CD4-positive, alpha-beta memory T cell (primary cell): ENCODE data around the gene GDAP2. TPM values are rescaled to one million over a fixed set of nuclear protein-coding genes. Genes with fewer than 3 reads are reported as not detected.
A peak's percentile ranks its signal among the peaks of the same experiment; 100 is the strongest.

Experiments
- CTCF ChIA-PET: fragments of 350-600 bp; sonication (Branson Sonifier 250); formaldehyde crosslinking; loops from one replicate; lab custom pipeline; 2021; ENCODE audit warnings: inconsistent platforms; ENCODE audit not compliant: partially characterized antibody; lab: Charles Lee
- POLR2A ChIA-PET: fragments of 350-600 bp; sonication (Branson Sonifier 250); formaldehyde crosslinking; loops from one replicate; lab custom pipeline; 2021; ENCODE audit not compliant: partially characterized antibody; lab: Charles Lee
- DNase-seq, 5 donors: peaks; one replicate each; pipeline versions ENCODE4 v3.0.0 to v3.0.0-alpha.2; 2020 to 2022; ENCODE audit warnings: mixed read lengths in 1 of 5
- H3K27ac ChIP-seq: one replicate; pipeline ENCODE4 v1.7.0; 2013; ENCODE audit warnings: low read depth, low read length
- H3K27me3 ChIP-seq: 2 replicates; pipeline ENCODE4 v1.7.0; 2013; ENCODE audit warnings: mild to moderate bottlenecking, low read length, moderate library complexity; ENCODE audit not compliant: insufficient read depth
- H3K36me3 ChIP-seq: 2 replicates; pipeline ENCODE4 v1.7.0; 2013; ENCODE audit warnings: mild to moderate bottlenecking, low read length, moderate library complexity; ENCODE audit not compliant: insufficient read depth
- H3K4me1 ChIP-seq: 2 replicates; pipeline ENCODE4 v1.7.0; 2013; ENCODE audit warnings: mild to moderate bottlenecking, low read length, moderate library complexity; ENCODE audit not compliant: insufficient read depth
- H3K4me3 ChIP-seq, 2 donors: one replicate each; pipeline ENCODE4 v1.7.0; 2013; ENCODE audit warnings: low read length in 2 of 2, mild to moderate bottlenecking in 1 of 2
- H3K9me3 ChIP-seq, 2 donors: one replicate each; pipeline ENCODE4 v1.7.0; 2013; ENCODE audit warnings: low read length in 2 of 2, control low read depth in 1 of 2; ENCODE audit not compliant: control insufficient read depth in 1 of 2
- H3K27ac Mint-ChIP-seq, 7 donors: one replicate each; pipeline ENCODE4 v1.8.0; 2020 to 2021; ENCODE audit warnings: mixed read lengths in 7 of 7, mild to moderate bottlenecking in 6 of 7, inconsistent platforms in 3 of 7, moderate library complexity in 3 of 7
- H3K27me3 Mint-ChIP-seq, 2 donors: one replicate each; pipeline ENCODE4 v1.8.0; 2020 to 2021; ENCODE audit warnings: mixed read lengths in 2 of 2
- H3K36me3 Mint-ChIP-seq, 2 donors: one replicate each; pipeline ENCODE4 v1.8.0; 2020 to 2021; ENCODE audit warnings: mixed read lengths in 2 of 2, inconsistent platforms in 1 of 2, mild to moderate bottlenecking in 1 of 2
- H3K4me1 Mint-ChIP-seq, 4 donors: one replicate each; pipeline ENCODE4 v1.8.0; 2020 to 2021; ENCODE audit warnings: mixed read lengths in 4 of 4, mild to moderate bottlenecking in 1 of 4
- H3K4me3 Mint-ChIP-seq, 8 donors: one replicate each; pipeline ENCODE4 v1.8.0; 2020 to 2021; ENCODE audit warnings: mixed read lengths in 8 of 8, mild to moderate bottlenecking in 7 of 8, moderate library complexity in 6 of 8, inconsistent platforms in 3 of 8
- H3K9me3 Mint-ChIP-seq, 8 donors: one replicate each; pipeline ENCODE4 v1.8.0; 2020 to 2021; ENCODE audit warnings: mixed read lengths in 8 of 8, mild to moderate bottlenecking in 5 of 8, inconsistent platforms in 3 of 8, moderate library complexity in 1 of 8
- intact Hi-C: fragments of 100-400 bp; cut with micrococcal nuclease; formaldehyde crosslinking; loops from one replicate; pipeline ENCODE4 v1.15.1; 2023
- polyA plus RNA-seq, 2 donors: library from polyadenylated mRNA; unstranded; fragments of 300-500 nt; fragmentation: Illumina TruSeq; gene quantifications; one replicate each; pipeline ENCODE4 v1.2.3, GENCODE V29; 2021
- total RNA-seq, 2 experiments: library from RNA; stranded (reverse); gene quantifications; one replicate each; pipeline ENCODE4 v1.2.3, GENCODE V29; 2021

Gene GDAP2
- total RNA-seq (10 to 100 TPM; 28.1 to 29.5 TPM), polyA plus RNA-seq (10 to 100 TPM in 1 of 2 donors, 1 to 10 TPM in 1; 5.6 to 12.1 TPM)

DNA sequence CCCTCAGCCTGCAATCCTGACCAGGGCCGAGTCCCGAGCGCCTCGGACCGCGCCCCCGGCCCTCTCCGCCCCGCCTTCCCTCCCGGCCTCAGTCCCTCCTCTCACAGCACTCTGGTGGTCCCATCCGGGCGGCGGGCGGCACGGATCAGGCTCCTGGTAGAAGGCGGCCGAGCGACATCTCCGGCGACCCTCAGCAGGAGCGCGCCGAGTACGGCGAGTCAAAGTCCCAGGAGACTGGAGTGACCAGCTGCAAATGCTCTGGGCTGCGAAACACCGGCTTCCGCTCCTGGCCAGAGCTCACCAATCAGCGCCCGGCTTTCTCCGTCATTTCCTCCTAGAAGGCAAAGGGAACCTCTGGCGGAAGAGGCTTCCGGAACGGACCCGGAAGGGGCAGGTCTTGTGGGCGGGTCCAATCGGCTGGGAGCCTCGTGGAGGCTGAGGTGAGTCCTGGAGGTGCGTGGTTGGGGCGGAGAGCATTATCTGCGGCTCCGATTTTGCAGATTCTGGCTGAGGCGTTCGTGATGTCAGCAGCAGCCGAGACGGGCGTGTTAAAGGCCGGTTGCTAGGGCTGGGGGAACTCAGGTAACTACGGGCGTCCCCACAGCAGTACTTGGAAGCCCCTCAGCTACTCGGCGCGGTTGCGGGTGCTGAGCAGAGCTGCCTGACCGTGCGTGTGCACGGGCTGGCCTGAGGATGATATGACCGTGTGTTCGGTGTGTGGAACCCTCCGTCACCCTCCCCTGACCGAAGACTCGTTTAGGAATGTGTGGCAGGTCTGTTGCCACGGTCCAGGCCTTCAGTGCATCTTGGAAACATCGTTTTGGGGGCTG is at the start of gene GDAP2, which contains the start of gene WDR3:
GDAP2 (minus strand) TSS at position 279 of the 830 bp plus-strand sequence. CDS start 9,264 bp downstream, outside the sequence.
WDR3 (plus strand) TSS at position 397 of the 830 bp plus-strand sequence. CDS start 3,581 bp downstream, outside the sequence.
- intact Hi-C loops = loop anchor here (1.0 to 5.0 kb wide), 3 partner anchors 325 to 1213 kb away; partner anchors contain the start of genes MAN1A2 and WARS2
- H3K4me1 Mint-ChIP-seq = peaks cover 39 to 63% (median 52%) of the 10 kb centered on the region in 4 donors
- H3K9me3 ChIP-seq = no peaks in the 10 kb centered on the region

DNA sequence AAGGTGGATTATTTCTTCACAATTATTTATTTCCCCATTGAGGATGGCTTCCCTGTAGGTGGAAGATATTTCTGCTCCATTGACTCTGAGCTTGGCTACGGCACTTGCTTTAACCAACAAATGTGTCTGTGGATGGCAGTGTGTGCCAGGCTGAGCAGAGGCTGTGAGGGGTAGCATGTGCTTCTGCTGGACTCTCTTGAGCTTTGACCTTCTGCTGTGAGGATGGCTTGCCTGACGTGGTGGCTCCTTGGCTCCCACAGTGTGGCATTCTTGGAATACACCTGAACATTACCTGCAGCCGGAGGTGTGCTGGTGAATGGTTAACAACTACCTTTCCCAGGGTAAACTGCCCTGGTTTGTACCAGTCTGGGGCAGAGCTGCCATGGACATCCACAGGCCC is 47.0 kb upstream of the GDAP2 start:
- Histone ChIP-seq H3K27ac (no peak overlapping the region), H3K4me3 (no peak overlapping the region), H3K4me1 (no peaks in the 10 kb centered on the region), H3K36me3 (no peaks in the 10 kb centered on the region), H3K9me3 (no peaks in the 10 kb centered on the region), H3K27me3 (no peaks in the 10 kb centered on the region)
- CTCF ChIA-PET = no interaction called here
- intact Hi-C loops = no loop called here
- no peak overlapping the region for H3K27ac Mint-ChIP-seq
- no peaks in the 10 kb centered on the region for H3K4me1 Mint-ChIP-seq
- POLR2A ChIA-PET = no interaction called here
- no peak overlapping the region for H3K4me3 Mint-ChIP-seq
- H3K27me3 Mint-ChIP-seq = peaks cover 0 to 5% of the 10 kb centered on the region in 2 donors
- H3K36me3 Mint-ChIP-seq = no peaks in the 10 kb centered on the region
- DNase-seq = no peak
- H3K9me3 Mint-ChIP-seq = no peaks in the 10 kb centered on the region

More for the DNA sequence above, at the start of gene GDAP2, which contains the start of gene WDR3:
- ChIA-PET CTCF (interaction anchor here (1.5 to 2.8 kb wide), 2 partner anchors 11 to 33 kb away, joined by 7 to 10 read pairs; no protein-coding TSS in a partner anchor), POLR2A (interaction anchor here (1.0 to 1.4 kb wide), 2 partner anchors 14 to 562 kb away, joined by 3 read pairs; partner anchors contain the start of gene MAN1A2)
- no peaks in the 10 kb centered on the region for H3K9me3 Mint-ChIP-seq
- H3K4me3 Mint-ChIP-seq = peak within 1 kb of the TSS; percentile 94 to 97 (median 96)
- peaks cover 12 to 34% of the 10 kb centered on the region in 2 donors for H3K36me3 Mint-ChIP-seq
- peak within 1 kb of the TSS; percentile 93 to 99 (median 97) for H3K27ac Mint-ChIP-seq
- peaks cover 4% of the 10 kb centered on the region for H3K36me3 ChIP-seq
- H3K4me1 ChIP-seq = peaks cover 41% of the 10 kb centered on the region
- no peaks in the 10 kb centered on the region for H3K27me3 ChIP-seq
- peak within 1 kb of the TSS; percentile 66 to 81 for H3K4me3 ChIP-seq
- no peaks in the 10 kb centered on the region for H3K27me3 Mint-ChIP-seq
- DNase-seq = peak; percentile 94 to 99 (median 97)
- H3K27ac ChIP-seq = peak within 1 kb of the TSS; percentile 89

GRCh38 chr1:117971777-117972176 is 42.4 kb upstream of the GDAP2 start:
- Mint-ChIP-seq H3K4me3 (no peak overlapping the region), H3K27me3 (peaks cover 0 to 5% of the 10 kb centered on the region in 2 donors), H3K36me3 (no peaks in the 10 kb centered on the region), H3K9me3 (no peaks in the 10 kb centered on the region), H3K4me1 (no peaks in the 10 kb centered on the region), H3K27ac (no peak overlapping the region)
- H3K36me3 ChIP-seq = no peaks in the 10 kb centered on the region
- no peak overlapping the region for H3K27ac ChIP-seq
- H3K9me3 ChIP-seq = no peaks in the 10 kb centered on the region
- ChIA-PET CTCF (no interaction called here), POLR2A (no interaction called here)
- DNase-seq = no peak
- intact Hi-C loops = no loop called here
- H3K27me3 ChIP-seq = no peaks in the 10 kb centered on the region
- H3K4me3 ChIP-seq = no peak overlapping the region
- H3K4me1 ChIP-seq = no peaks in the 10 kb centered on the region

DNA sequence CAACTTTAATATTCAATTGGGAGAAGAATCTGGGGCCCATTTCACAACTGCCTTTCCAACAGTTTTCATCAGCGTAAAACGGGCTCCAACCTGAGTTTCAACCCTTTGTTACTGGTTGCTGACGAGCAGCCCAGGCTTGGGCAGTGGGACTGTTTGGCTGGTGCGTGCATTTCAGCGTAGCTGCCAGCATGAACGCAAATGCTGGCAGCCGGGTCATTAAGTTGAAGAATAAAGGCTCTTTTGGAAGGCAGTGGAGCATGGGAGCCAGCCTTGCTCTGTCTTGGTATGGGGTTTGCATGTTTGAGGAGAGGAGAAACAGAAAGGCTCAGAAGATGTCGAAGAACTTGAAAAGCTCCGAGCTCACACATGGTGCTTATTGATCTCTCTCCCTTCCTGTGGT is 40.8 kb upstream of the GDAP2 start:
- intact Hi-C loops = no loop called here
- H3K4me1 ChIP-seq = no peaks in the 10 kb centered on the region
- DNase-seq = no peak
- H3K27me3 ChIP-seq = no peaks in the 10 kb centered on the region
- CTCF ChIA-PET = no interaction called here
- no peaks in the 10 kb centered on the region for H3K9me3 ChIP-seq
- H3K27ac Mint-ChIP-seq = no peak overlapping the region
- no peak overlapping the region for H3K4me3 Mint-ChIP-seq
- peaks cover 0 to 2% of the 10 kb centered on the region in 2 donors for H3K27me3 Mint-ChIP-seq
- POLR2A ChIA-PET = no interaction called here
- no peaks in the 10 kb centered on the region for H3K9me3 Mint-ChIP-seq
- H3K36me3 ChIP-seq = no peaks in the 10 kb centered on the region
- H3K36me3 Mint-ChIP-seq = peaks cover under 1 to 3% of the 10 kb centered on the region in 2 donors
- H3K4me1 Mint-ChIP-seq = no peaks in the 10 kb centered on the region
- H3K4me3 ChIP-seq = no peak overlapping the region
- H3K27ac ChIP-seq = no peak overlapping the region

DNA sequence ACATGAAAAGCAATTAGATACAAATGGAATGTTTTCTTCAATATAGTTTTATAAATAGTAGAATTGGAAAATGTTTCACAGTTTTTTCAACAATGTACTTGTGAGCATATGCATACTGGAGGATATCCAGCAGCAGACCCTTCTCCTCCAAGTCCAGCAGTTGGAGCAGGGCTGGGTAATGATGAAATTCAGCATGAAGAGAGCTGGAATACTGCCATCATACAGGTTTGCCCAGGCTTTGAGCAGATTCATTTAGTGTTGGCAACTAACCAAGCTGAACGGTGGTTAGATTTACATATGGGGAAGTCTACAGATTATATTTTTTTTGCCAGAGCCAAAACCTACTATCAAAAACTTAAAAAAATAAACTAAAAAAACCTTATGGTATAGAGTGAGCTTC is 38.5 kb upstream of the GDAP2 start:
- POLR2A ChIA-PET = no interaction called here
- CTCF ChIA-PET = no interaction called here
- no peak overlapping the region for H3K4me3 Mint-ChIP-seq

DNA sequence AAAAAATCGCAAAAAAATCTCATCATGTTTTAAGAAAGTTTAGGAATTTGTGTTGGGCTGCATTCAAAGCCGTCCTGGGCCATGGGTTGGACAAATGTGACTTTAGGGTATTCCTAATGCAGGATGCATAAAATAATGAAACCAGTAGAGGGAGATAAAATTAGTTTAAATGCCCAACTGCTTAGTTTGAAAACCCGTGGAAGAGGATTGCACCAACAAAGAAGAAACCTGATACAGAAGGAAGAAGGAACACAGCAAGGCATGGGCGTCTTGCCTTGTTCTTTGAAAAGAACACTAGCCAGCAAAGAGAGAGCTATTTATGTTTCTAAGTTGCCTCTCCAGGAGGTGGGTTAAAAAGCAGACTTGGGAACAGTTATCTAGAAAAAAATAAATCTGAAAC is 38.1 kb upstream of the GDAP2 start:
- CTCF ChIA-PET = no interaction called here
- Histone ChIP-seq H3K4me1 (no peaks in the 10 kb centered on the region), H3K4me3 (no peak overlapping the region), H3K9me3 (no peaks in the 10 kb centered on the region), H3K27me3 (no peaks in the 10 kb centered on the region), H3K36me3 (no peaks in the 10 kb centered on the region), H3K27ac (no peak overlapping the region)
- no peaks in the 10 kb centered on the region for H3K27me3 Mint-ChIP-seq
- POLR2A ChIA-PET = no interaction called here
- H3K4me3 Mint-ChIP-seq = no peak overlapping the region
- no peaks in the 10 kb centered on the region for H3K4me1 Mint-ChIP-seq
- H3K27ac Mint-ChIP-seq = no peak overlapping the region
- no peak for DNase-seq
- intact Hi-C loops = no loop called here
- no peaks in the 10 kb centered on the region for H3K9me3 Mint-ChIP-seq
- H3K36me3 Mint-ChIP-seq = peaks cover 4 to 5% of the 10 kb centered on the region in 2 donors

More for the DNA sequence above, 38.5 kb upstream of the GDAP2 start:
- H3K36me3 Mint-ChIP-seq = peaks cover 4% of the 10 kb centered on the region in 2 donors
- H3K36me3 ChIP-seq = no peaks in the 10 kb centered on the region
- H3K27ac ChIP-seq = no peak overlapping the region
- no peaks in the 10 kb centered on the region for H3K27me3 ChIP-seq
- DNase-seq = no peak
- no peaks in the 10 kb centered on the region for H3K9me3 ChIP-seq
- H3K4me1 ChIP-seq = no peaks in the 10 kb centered on the region
- intact Hi-C loops = no loop called here
- H3K4me3 ChIP-seq = no peak overlapping the region
- H3K4me1 Mint-ChIP-seq = no peaks in the 10 kb centered on the region
- no peaks in the 10 kb centered on the region for H3K9me3 Mint-ChIP-seq
- no peaks in the 10 kb centered on the region for H3K27me3 Mint-ChIP-seq
- no peak overlapping the region for H3K27ac Mint-ChIP-seq

DNA sequence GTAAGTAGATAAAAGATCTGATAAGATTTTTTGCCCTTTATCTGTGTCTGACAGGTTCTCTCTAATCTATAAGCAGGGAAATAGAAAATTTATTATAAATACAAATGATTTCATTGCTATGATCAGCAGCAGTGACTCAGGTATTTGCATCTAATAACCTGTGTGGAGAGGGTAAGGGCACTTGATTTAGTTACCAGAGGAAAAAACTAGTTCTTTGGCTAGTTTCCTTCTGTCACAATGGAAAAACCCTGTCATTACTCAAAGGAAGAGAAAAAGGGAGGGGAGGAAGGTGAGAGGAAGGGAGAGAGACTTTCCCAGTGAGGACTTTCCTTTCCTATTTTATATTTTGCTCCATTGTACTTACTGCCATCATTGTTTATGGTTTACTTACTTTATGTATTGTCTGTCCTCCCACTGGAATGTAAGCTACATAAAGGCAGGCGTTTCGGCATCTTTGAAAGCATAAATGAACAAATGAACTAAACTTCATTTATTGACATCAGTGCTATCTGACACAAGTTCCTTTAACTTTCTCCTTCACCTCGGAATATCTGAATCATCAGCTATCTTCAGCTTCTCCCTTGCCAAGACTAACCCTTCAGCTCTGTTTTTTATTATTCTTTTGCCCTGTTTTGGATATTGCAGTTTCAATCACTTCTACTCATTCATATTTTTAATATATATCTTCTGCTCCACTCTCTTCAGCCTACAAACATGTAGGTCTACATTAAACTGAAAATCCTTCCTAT is 35.0 kb upstream of the GDAP2 start:
- intact Hi-C loops = no loop called here
- no peaks in the 10 kb centered on the region for H3K4me1 ChIP-seq
- Mint-ChIP-seq H3K4me3 (no peak overlapping the region), H3K27me3 (no peaks in the 10 kb centered on the region), H3K27ac (no peak overlapping the region), H3K9me3 (no peaks in the 10 kb centered on the region), H3K4me1 (no peaks in the 10 kb centered on the region), H3K36me3 (peaks cover 16 to 25% of the 10 kb centered on the region in 2 donors)
- DNase-seq = no peak
- POLR2A ChIA-PET = no interaction called here
- no peaks in the 10 kb centered on the region for H3K27me3 ChIP-seq
- no peak overlapping the region for H3K4me3 ChIP-seq
- CTCF ChIA-PET = no interaction called here
- peaks cover 5% of the 10 kb centered on the region for H3K36me3 ChIP-seq
- no peaks in the 10 kb centered on the region for H3K9me3 ChIP-seq
- no peak overlapping the region for H3K27ac ChIP-seq
